ENCODE measurements around the gene IDH3A. TPM values are rescaled to one million over a fixed set of nuclear protein-coding genes. Genes with fewer than 3 reads are reported as not detected.

IDH3A gene
- total RNA-seq, 2 donors from 2014 or later, result 32.1 to 115 TPM

DNA sequence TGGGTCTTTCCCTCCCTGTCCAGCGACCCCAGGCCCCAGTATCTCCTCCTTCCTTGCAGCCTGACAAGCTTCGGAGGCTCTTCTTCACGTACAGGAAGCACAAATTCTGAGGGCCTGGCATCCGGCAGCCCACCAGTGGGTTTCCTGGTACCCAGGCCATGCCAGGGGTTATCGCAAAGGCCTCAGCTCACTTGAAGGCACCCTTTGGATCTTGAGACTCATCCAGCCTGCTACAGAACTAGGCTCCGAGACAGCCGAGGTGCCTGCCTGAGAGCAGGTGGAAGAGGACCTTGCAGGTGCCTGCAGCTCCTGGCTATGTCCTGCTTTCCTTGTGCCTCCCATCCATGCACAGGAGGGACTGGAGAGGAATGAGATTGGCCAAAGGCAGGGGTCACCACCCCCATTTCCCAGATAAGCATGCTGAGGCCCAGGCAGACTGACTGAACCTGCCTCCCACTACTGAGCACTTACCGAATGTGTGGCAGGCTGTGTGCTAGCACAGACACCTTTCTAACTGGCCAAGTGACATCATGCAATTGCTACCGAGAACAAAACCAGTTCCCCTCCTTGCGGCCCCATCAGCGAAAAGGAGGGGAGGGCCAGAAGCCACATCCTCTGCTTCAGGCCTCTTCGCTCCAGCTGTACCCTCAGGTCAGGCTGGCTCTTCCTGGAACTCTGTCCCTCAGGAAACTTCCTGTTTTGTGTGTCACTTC lies 45.6 kb upstream of the IDH3A start:
- intact Hi-C loops (cut with DNase I), result loop anchor here (5.0 kb wide), 1 partner anchor 96 kb away; no protein-coding TSS in a partner anchor
- TF ChIP-seq POLR2AphosphoS5 (IDR thresholded peaks at IDR 0.05) (no peak), POLR2A (IDR thresholded peaks at IDR 0.05) (no peak)
- TF ChIP-seq, protein P1, sequence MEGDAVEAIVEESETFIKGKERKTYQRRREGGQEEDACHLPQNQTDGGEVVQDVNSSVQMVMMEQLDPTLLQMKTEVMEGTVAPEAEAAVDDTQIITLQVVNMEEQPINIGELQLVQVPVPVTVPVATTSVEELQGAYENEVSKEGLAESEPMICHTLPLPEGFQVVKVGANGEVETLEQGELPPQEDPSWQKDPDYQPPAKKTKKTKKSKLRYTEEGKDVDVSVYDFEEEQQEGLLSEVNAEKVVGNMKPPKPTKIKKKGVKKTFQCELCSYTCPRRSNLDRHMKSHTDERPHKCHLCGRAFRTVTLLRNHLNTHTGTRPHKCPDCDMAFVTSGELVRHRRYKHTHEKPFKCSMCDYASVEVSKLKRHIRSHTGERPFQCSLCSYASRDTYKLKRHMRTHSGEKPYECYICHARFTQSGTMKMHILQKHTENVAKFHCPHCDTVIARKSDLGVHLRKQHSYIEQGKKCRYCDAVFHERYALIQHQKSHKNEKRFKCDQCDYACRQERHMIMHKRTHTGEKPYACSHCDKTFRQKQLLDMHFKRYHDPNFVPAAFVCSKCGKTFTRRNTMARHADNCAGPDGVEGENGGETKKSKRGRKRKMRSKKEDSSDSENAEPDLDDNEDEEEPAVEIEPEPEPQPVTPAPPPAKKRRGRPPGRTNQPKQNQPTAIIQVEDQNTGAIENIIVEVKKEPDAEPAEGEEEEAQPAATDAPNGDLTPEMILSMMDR (IDR thresholded peaks at IDR 0.05), result no peak
- Histone ChIP-seq H3K27ac (no peak overlapping the region), H3K9me3 (no peaks in the 10 kb centered on the region), H3K4me3 (no peak overlapping the region), H3K4me1 (replicated peaks) (no peaks in the 10 kb centered on the region), H3K27me3 (replicated peaks; ENCODE audit: insufficient read depth) (no peaks in the 10 kb centered on the region), H3K36me3 (no peaks in the 10 kb centered on the region)
- 77% methylated on average over 12 of the region's 12 CpGs for WGBS
- no peak for DNase-seq (ENCODE audit: low spot score)

DNA sequence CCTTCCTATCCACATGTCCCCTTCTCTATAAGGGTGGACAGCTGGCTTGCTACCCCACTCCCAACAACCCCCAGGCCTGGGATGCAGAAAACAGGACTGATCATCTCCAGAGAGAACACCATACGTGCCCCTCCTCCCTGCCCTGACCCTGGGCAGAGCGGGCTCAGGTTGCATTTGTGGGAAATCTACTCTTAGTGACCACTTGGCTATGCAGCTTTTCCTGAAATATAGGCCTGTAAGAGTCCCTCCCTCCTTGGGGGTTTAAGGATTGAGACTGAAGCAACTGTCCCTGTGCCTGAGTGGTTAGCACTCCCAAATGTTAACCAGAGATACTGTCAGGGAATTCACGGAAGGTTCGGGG lies 45.1 kb upstream of the IDH3A start:
- intact Hi-C loops (cut with DNase I), result loop anchor here (5.0 kb wide), 1 partner anchor 97 kb away; no protein-coding TSS in a partner anchor
- TF ChIP-seq, protein P1 (IDR thresholded peaks at IDR 0.05), result no peak
- TF ChIP-seq POLR2A (IDR thresholded peaks at IDR 0.05), result no peak
- Histone ChIP-seq H3K4me1 (replicated peaks) (no peaks in the 10 kb centered on the region), H3K4me3 (no peak overlapping the region), H3K27ac (no peak overlapping the region), H3K36me3 (no peaks in the 10 kb centered on the region), H3K27me3 (replicated peaks; ENCODE audit: insufficient read depth) (no peaks in the 10 kb centered on the region), H3K9me3 (no peaks in the 10 kb centered on the region)
- 82% methylated on average over 4 of the region's 4 CpGs for WGBS
- DNase-seq (ENCODE audit: low spot score), result no peak

DNA sequence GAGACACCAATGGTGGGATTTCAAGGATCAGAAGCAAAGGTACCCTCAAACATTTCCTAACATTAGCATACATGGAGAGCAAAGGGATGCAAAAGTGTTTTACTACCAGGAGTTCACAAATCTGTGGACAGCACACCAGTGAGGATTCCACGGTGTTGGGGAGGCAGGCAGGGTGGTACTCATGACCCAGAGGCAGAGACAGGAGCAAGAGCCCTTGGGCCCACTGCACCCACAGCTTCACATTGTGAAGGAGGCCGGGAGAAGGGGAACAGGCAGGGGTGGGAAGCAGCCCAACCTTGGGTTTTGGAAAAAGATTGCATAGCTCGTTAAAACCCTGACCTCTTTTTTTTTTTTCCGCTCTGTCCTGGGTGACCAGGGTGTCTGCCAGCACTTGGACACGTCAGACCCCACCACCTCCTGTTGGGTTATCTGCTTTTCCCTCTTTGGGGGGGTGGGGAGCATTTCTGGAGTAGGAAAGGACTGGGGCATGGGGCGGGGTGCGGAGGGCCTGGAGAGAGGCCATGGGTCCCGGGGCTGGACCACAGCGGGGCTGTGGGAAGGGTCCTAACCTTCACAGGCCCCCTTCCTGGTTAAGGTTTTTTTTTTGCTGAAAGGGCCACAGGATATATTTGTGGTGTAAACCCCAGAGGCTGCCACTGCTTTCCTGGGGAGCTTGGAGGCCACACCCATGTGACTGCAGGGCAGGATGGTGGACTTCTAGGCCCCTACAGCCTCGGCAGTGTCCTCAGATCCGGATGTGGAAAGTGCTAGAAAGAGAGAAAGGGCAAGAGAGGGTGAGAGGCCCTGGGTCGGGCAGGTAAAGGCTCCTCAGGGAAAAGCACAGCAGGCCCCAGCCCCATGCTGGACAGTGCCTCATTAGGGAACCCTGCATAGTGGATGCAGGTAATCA lies 44.3 kb upstream of the IDH3A start:
- no peak for DNase-seq (ENCODE audit: low spot score)
- Histone ChIP-seq H3K4me3 (no peak overlapping the region), H3K4me1 (replicated peaks) (no peaks in the 10 kb centered on the region), H3K36me3 (no peaks in the 10 kb centered on the region), H3K27me3 (replicated peaks; ENCODE audit: insufficient read depth) (no peaks in the 10 kb centered on the region), H3K9me3 (no peaks in the 10 kb centered on the region), H3K27ac (no peak overlapping the region)
- WGBS, result 86% methylated on average over 12 of the region's 12 CpGs
- intact Hi-C loops (cut with DNase I), result loop anchor here (5.0 kb wide), 1 partner anchor 98 kb away; no protein-coding TSS in a partner anchor
- no peak for TF ChIP-seq POLR2A (IDR thresholded peaks at IDR 0.05)
- no peak for TF ChIP-seq POLR2AphosphoS5 (IDR thresholded peaks at IDR 0.05)
- TF ChIP-seq, protein P1 (IDR thresholded peaks at IDR 0.05), result no peak

DNA sequence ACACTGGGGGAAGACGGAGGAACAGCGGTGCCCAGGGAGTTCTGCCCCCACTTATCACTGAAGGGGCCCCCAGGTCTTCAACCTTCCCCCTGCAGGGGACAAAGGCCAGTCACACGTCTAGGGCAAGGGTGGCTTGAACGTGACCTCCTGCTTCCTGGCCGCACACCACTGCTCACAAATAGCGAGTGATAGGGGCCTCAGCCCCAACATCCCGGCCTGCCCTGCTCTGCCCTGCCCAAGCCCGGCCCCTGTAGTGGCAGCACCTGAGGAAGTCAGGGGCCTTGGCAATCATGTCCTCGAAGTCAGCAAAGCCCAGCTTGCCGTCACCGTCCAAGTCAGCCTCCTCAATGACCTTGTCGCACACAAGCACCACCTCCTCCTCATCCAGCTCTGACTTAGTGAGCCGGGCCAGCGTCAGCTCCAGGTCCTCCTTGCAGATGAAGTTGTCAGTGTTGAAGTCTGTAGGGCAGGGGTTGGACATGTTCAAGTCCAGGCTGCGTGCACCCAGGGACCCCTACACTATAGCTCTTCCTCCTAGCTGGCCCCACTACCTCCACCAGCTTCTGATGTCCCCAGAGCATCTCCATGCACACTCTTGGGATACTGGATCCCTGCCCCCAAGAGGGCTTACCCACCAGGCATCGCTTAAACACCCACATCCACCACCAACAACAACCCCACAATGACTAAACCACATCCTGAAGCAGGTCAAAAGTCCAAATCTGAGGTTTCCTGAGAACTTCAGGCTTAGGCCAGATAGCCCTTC lies 43.5 kb upstream of the IDH3A start:
- Histone ChIP-seq H3K9me3 (no peaks in the 10 kb centered on the region), H3K27ac (no peak overlapping the region), H3K4me1 (replicated peaks) (no peaks in the 10 kb centered on the region), H3K36me3 (no peaks in the 10 kb centered on the region), H3K4me3 (no peak overlapping the region), H3K27me3 (replicated peaks; ENCODE audit: insufficient read depth) (no peaks in the 10 kb centered on the region)
- WGBS, result 92% methylated on average over 16 of the region's 16 CpGs
- intact Hi-C loops (cut with DNase I), result no loop called here
- DNase-seq (ENCODE audit: low spot score), result no peak
- TF ChIP-seq POLR2A (IDR thresholded peaks at IDR 0.05) (no peak), POLR2AphosphoS5 (IDR thresholded peaks at IDR 0.05) (no peak)
- TF ChIP-seq, protein P1 (IDR thresholded peaks at IDR 0.05), result no peak
